MM.1S (cell line): ENCODE results near the gene MRPS18A.

ENCODE experiments used
- EZH2phosphoT487 ChIP-seq: fragments of 300-600 bp; sonication (generic); IDR thresholded peaks from 2 replicates; pipeline ENCODE4 v1.6.1; 2018; ENCODE audit warnings: antibody characterized with exemption, low read length
- TF ChIP-seq, protein P1 (sequence below): fragments of 300-600 bp; sonication (generic); IDR thresholded peaks from 2 replicates; pipeline ENCODE4 v1.5.1; 2016; ENCODE audit warnings: antibody characterized with exemption, low read length, mixed read lengths

DNA sequence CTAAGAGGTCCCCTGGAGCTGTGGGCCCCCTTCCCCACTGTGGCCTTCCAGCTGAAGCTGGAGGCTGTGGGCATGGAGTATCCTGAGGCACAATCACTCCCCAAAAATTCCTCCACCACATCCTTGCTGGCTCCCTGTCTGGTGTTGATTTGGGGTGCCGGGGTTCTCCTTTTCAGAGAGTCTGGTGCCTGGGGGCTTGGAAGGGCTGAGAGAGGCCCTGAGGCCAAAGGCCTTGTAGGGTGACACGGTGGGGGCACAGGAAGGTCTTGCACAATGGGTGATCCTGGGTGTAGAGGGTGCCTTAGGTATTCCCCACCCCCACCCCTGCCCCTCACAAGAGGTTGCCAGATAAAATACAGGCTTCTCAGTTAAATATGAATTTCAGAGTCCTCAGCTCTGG, 49.3 kb upstream of the MRPS18A start:
- TF ChIP-seq, protein P1, sequence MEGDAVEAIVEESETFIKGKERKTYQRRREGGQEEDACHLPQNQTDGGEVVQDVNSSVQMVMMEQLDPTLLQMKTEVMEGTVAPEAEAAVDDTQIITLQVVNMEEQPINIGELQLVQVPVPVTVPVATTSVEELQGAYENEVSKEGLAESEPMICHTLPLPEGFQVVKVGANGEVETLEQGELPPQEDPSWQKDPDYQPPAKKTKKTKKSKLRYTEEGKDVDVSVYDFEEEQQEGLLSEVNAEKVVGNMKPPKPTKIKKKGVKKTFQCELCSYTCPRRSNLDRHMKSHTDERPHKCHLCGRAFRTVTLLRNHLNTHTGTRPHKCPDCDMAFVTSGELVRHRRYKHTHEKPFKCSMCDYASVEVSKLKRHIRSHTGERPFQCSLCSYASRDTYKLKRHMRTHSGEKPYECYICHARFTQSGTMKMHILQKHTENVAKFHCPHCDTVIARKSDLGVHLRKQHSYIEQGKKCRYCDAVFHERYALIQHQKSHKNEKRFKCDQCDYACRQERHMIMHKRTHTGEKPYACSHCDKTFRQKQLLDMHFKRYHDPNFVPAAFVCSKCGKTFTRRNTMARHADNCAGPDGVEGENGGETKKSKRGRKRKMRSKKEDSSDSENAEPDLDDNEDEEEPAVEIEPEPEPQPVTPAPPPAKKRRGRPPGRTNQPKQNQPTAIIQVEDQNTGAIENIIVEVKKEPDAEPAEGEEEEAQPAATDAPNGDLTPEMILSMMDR: no peak
- no peak for TF ChIP-seq EZH2phosphoT487
